Spleen (tissue), 11 donors: Measurements from ENCODE around the gene SPRY1. TPM values are rescaled to one million over a fixed set of nuclear protein-coding genes. Genes with fewer than 3 reads are reported as not detected.

ENCODE experiments used
- DNase-seq: peaks from one replicate; pipeline ENCODE4 v3.0.0-alpha.2; 2020
- H3K27ac ChIP-seq, 8 donors: fragments of 200-600 bp; sonication (generic) in 7 of 8; 1 replicate in 4 of 8; 2 replicates in 4 of 8; pipeline versions ENCODE4 v1.5.0 to v1.8.0; 2016 to 2021; ENCODE audit warnings: inconsistent platforms in 4 of 8, mild to moderate bottlenecking in 4 of 8, moderate library complexity in 1 of 8
- H3K27me3 ChIP-seq, 7 donors: fragments of 200-600 bp; sonication (generic) in 6 of 7; replicated peaks in 1 of 7; 1 replicate in 4 of 7; 2 replicates in 3 of 7; pipeline versions ENCODE4 v1.5.0 to v1.8.0; 2016 to 2021; ENCODE audit warnings: inconsistent platforms in 3 of 7, mild to moderate bottlenecking in 1 of 7
- H3K36me3 ChIP-seq, 6 donors: fragments of 200-600 bp; sonication (generic) in 5 of 6; 1 replicate in 4 of 6; 2 replicates in 2 of 6; pipeline versions ENCODE4 v1.5.0 to v1.8.0; 2016 to 2021; ENCODE audit warnings: inconsistent platforms in 2 of 6
- H3K4me1 ChIP-seq, 6 donors: fragments of 200-600 bp; sonication (generic) in 5 of 6; 1 replicate in 3 of 6; 2 replicates in 3 of 6; pipeline versions ENCODE4 v1.5.0 to v1.8.0; 2016 to 2021; ENCODE audit warnings: inconsistent platforms in 3 of 6
- H3K4me3 ChIP-seq, 8 donors: fragments of 200-600 bp; sonication (generic) in 7 of 8; 1 replicate in 4 of 8; 2 replicates in 4 of 8; pipeline versions ENCODE4 v1.5.0 to v1.8.0; 2016 to 2021; ENCODE audit warnings: inconsistent platforms in 4 of 8, mild to moderate bottlenecking in 4 of 8, moderate library complexity in 2 of 8
- H3K9me3 ChIP-seq, 8 donors: fragments of 200-600 bp; sonication (generic) in 7 of 8; 1 replicate in 4 of 8; 2 replicates in 4 of 8; pipeline versions ENCODE4 v1.5.0 to v1.8.0; 2016 to 2021; ENCODE audit warnings: inconsistent platforms in 4 of 8
- CTCF ChIP-seq, 11 experiments: fragments of 200-600 bp in 7 of 11; fragments of 450-650 bp in 4 of 11; sonication (generic) in 4 of 11; IDR thresholded peaks in 8 of 11; conservative IDR thresholded peaks in 3 of 11; 1 replicate in 7 of 11; 2 replicates in 4 of 11; pipeline versions ENCODE4 v1.4.0 to v1.8.0; 2016 to 2021; ENCODE audit warnings: antibody characterized with exemption in 11 of 11, inconsistent platforms in 4 of 11, mild to moderate bottlenecking in 1 of 11
- POLR2A ChIP-seq, 3 donors: fragments of 450-650 bp; IDR thresholded peaks; one replicate each; pipeline ENCODE4 v1.5.1; 2017; ENCODE audit warnings: antibody characterized with exemption in 3 of 3, mild to moderate bottlenecking in 1 of 3
- POLR2AphosphoS5 ChIP-seq, 3 donors: sonication (generic); formaldehyde crosslinking; IDR thresholded peaks; one replicate each; pipeline ENCODE4 v1.5.1; 2017; ENCODE audit warnings: antibody characterized with exemption in 3 of 3
- WGBS, 5 donors: extraction: QIAGEN DNeasy Blood & Tissue Kit in 3 of 5; methylation state at CpG; one replicate each; pipeline versions ENCODE4 v1.1.5 to v1.1.7; 2013 to 2018; 5-methylcytosine and 5-hydroxymethylcytosine counted together
- intact Hi-C: fragments of 100-400 bp; cut with DNase I; formaldehyde crosslinking; loops from one replicate; pipeline ENCODE4 v1.15.0; 2023; ENCODE audit warnings: low total_unique reads
- polyA plus RNA-seq, 3 donors: library from polyadenylated mRNA; stranded (reverse); fragments of 200-250 nt; gene quantifications; one replicate each; pipeline ENCODE4 v1.2.1, GENCODE V29; 2013
- total RNA-seq, 7 donors: library from RNA; depleted of rRNA in 3 of 7; stranded (reverse); fragments of >200 nt in 3 of 7; fragmentation: NEBNext Ultra II Directional in 4 of 7; extraction: Animal tissue kit (Norgen Biotek cat#: 25700) in 4 of 7; gene quantifications; one replicate each; pipeline versions ENCODE4 v1.1.0 to v1.2.1, GENCODE V29; 2016 to 2021
- donor health status: healthy with polysubstance abuse.
- donor health status: DM: no; HTN: no; CAD: no; lungs with moderate emphysema.
- donor health status: DM: no; HTN: no; CAD: no.
- donor health status: Bipolar disorder and iron deficiency.
- donor health status: healthy.
- donor health status: DM: no; HTN: no; CAD: no.
- donor health status: DM: yes; HTN: yes; CAD: no.

SPRY1 gene
- total and polyA plus RNA-seq, 10 donors = 7.2 to 71.3 (median 30.6) TPM

GRCh38 chr4:123398853-123399626 is 2.4 kb downstream of the SPRY1 start:
- DNase-seq = peak; percentile 85
- H3K4me1 ChIP-seq = peaks cover 0 to 74% (median 51%) of the 10 kb centered on the region in 6 donors
- WGBS, 5 donors = 0 to 2% (median 1%) methylated on average over 32 to 41 of the region's 41 CpGs
- intact Hi-C loops = loop anchor here (10.0 kb wide), 1 partner anchor 256 kb away; no protein-coding TSS in a partner anchor
- H3K4me3 ChIP-seq = peak overlapping the region; percentile 52 to 89 (median 66)
- no peaks in the 10 kb centered on the region for H3K9me3 ChIP-seq
- H3K27me3 ChIP-seq = peaks cover 0 to 33% (median 6%) of the 10 kb centered on the region in 7 donors
- H3K36me3 ChIP-seq = peaks cover 0 to 27% (median 7%) of the 10 kb centered on the region in 6 donors
- no peak for TF ChIP-seq CTCF (IDR thresholded peaks at IDR 0.05 in 8 of 11, conservative IDR thresholded peaks at IDR 0.05 in 3 of 11)
- TF ChIP-seq POLR2AphosphoS5 (IDR thresholded peaks at IDR 0.05) = peak in 2 of 3 donors; percentile 55 to 58
- H3K27ac ChIP-seq = peak overlapping the region; percentile 74 to 90 (median 88)

- Histone ChIP-seq H3K27me3 (peaks cover 0 to 33% (median 6%) of the 10 kb centered on the region in 7 donors), H3K36me3 (peaks cover 0 to 31% (median 7%) of the 10 kb centered on the region in 6 donors), H3K9me3 (no peaks in the 10 kb centered on the region), H3K4me3 (peak overlapping the region; percentile 52 to 89 (median 66)), H3K27ac (peak overlapping the region; percentile 74 to 90 (median 88)), H3K4me1 (peaks cover 0 to 81% (median 51%) of the 10 kb centered on the region in 6 donors)
- DNase-seq = no peak
- TF ChIP-seq CTCF (IDR thresholded peaks at IDR 0.05 in 8 of 11, conservative IDR thresholded peaks at IDR 0.05 in 3 of 11) = no peak
- TF ChIP-seq POLR2A (IDR thresholded peaks at IDR 0.05) = no peak
- TF ChIP-seq POLR2AphosphoS5 (IDR thresholded peaks at IDR 0.05) = no peak
- intact Hi-C loops = loop anchor here (10.0 kb wide), 1 partner anchor 255 kb away; no protein-coding TSS in a partner anchor
- WGBS, 5 donors = 5 to 18% (median 7%) methylated on average over 22 of the region's 22 CpGs
Measured at GRCh38 chr4:123399627-123400358, 3.2 kb downstream of the SPRY1 start.

- peaks cover 0 to 31% (median 7%) of the 10 kb centered on the region in 6 donors for H3K36me3 ChIP-seq
- H3K9me3 ChIP-seq = no peaks in the 10 kb centered on the region
- DNase-seq = no peak
- H3K27me3 ChIP-seq = peaks cover 0 to 33% (median 6%) of the 10 kb centered on the region in 7 donors
- H3K4me1 ChIP-seq = peaks cover 0 to 88% (median 44%) of the 10 kb centered on the region in 6 donors
- peak overlapping the region in 5 of 8 donors; percentile 52 to 89 (median 69) for H3K4me3 ChIP-seq
- TF ChIP-seq CTCF (IDR thresholded peaks at IDR 0.05 in 8 of 11, conservative IDR thresholded peaks at IDR 0.05 in 3 of 11) (no peak), POLR2A (IDR thresholded peaks at IDR 0.05) (no peak), POLR2AphosphoS5 (IDR thresholded peaks at IDR 0.05) (no peak)
- 67 to 86% (median 73%) methylated on average over 9 of the region's 9 CpGs for WGBS, 5 donors
- intact Hi-C loops = no loop called here
- H3K27ac ChIP-seq = peak overlapping the region in 4 of 8 donors; percentile 10 to 89 (median 51)
Measured at GRCh38 chr4:123401271-123402120, 4.9 kb downstream of the SPRY1 start.
